ENCODE data around the gene CGRRF1.

CGRRF1 gene

DNA sequence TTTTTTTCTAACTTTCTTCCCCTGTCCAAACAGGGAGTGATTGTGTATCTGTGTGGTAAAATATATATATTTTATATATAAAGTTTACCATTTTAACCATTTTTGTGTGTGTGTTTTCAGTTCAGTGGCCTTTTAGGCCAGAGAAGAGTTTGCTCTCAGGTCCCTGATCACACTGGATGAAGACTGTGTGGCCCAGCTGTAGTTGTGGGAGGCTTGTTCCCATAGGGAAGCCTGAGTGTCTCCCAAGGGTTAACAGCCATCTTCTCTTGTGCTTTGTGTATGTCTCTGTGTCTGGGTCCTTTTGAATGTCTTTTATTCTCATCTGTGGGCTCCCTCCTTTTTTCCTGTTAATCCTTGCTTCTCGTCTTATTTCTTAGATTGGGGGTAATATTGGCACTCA lies 23.4 kb downstream of the CGRRF1 start:
- DNase-seq (ENCODE audit: low read depth), result no peak
- no peak overlapping the region for H3K4me3 ChIP-seq (ENCODE audit: control insufficient read depth, low read depth, low read length)
- TF ChIP-seq, protein P1, sequence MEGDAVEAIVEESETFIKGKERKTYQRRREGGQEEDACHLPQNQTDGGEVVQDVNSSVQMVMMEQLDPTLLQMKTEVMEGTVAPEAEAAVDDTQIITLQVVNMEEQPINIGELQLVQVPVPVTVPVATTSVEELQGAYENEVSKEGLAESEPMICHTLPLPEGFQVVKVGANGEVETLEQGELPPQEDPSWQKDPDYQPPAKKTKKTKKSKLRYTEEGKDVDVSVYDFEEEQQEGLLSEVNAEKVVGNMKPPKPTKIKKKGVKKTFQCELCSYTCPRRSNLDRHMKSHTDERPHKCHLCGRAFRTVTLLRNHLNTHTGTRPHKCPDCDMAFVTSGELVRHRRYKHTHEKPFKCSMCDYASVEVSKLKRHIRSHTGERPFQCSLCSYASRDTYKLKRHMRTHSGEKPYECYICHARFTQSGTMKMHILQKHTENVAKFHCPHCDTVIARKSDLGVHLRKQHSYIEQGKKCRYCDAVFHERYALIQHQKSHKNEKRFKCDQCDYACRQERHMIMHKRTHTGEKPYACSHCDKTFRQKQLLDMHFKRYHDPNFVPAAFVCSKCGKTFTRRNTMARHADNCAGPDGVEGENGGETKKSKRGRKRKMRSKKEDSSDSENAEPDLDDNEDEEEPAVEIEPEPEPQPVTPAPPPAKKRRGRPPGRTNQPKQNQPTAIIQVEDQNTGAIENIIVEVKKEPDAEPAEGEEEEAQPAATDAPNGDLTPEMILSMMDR (conservative IDR thresholded peaks at IDR 0.05; ENCODE audit: control insufficient read depth, insufficient read depth, low read depth, low read length), result no peak

DNA sequence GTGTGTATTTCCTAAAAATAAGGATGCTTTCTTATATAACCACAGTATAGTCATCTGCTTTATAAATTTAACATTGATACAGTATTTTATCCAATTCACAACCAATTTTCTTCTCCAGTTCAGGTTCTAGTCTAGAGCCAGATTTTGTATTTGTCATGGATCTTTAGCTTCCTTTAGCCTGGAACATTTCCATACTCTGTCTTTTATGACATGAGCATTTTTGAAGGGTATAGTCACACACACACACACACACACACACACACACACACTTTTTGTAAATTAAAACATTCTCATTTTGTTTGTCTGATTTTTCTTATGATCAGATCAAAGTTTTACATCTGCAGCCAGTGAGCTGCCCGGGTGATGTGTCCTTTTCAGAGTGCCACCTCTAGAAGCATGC lies 25.4 kb downstream of the CGRRF1 start:
- peak; percentile 31 for DNase-seq (ENCODE audit: low read depth)

DNA sequence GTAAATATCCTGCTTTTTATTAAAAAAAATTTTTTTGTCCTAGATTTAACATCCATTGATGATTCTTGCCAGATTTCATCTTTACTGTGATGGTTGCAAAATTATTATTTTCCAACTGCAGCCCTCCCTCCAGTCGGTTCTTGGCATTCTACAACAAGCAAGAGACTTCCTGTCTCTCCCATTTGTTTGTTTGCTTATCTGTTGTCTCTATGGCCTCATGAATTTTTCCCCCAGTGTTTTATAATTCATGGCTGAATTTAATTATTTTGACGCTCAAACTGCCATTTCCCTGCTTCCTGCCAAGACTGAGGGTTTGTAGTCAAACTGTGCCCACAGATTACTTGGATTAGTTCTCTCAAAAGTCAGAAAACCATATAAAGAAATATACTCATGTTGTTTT lies 25.9 kb downstream of the CGRRF1 start:
- DNase-seq (ENCODE audit: low read depth), result no peak
- no peak overlapping the region for H3K4me3 ChIP-seq (ENCODE audit: control insufficient read depth, low read depth, low read length)
- TF ChIP-seq, protein P1 (conservative IDR thresholded peaks at IDR 0.05; ENCODE audit: control insufficient read depth, insufficient read depth, low read depth, low read length), result no peak

More for the DNA sequence above, 25.4 kb downstream of the CGRRF1 start:
- no peak overlapping the region for H3K4me3 ChIP-seq (ENCODE audit: control insufficient read depth, low read depth, low read length)
- TF ChIP-seq, protein P1 (conservative IDR thresholded peaks at IDR 0.05; ENCODE audit: control insufficient read depth, insufficient read depth, low read depth, low read length), result no peak

DNA sequence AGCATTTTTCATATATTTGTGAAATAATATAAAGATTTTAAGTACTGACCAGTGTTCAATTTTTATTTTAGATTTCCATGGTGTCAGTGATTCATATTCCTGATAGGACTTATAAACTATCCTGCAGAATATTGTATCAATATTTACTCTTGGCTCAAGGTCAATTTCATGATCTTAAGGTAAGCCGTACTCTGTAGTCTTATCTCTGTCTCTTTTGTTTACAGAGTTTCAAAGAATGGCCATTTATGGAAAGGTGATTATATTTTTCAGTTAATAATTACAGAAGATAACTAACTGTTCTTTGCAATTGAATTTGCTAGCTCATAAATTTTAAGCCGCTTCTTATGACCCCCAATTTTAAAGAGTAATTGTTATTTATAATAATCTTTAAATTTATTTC lies 27.9 kb downstream of the CGRRF1 start:
- H3K4me3 ChIP-seq (ENCODE audit: control insufficient read depth, low read depth, low read length), result no peak overlapping the region
- DNase-seq (ENCODE audit: low read depth), result no peak
- TF ChIP-seq, protein P1 (conservative IDR thresholded peaks at IDR 0.05; ENCODE audit: control insufficient read depth, insufficient read depth, low read depth, low read length), result no peak

DNA sequence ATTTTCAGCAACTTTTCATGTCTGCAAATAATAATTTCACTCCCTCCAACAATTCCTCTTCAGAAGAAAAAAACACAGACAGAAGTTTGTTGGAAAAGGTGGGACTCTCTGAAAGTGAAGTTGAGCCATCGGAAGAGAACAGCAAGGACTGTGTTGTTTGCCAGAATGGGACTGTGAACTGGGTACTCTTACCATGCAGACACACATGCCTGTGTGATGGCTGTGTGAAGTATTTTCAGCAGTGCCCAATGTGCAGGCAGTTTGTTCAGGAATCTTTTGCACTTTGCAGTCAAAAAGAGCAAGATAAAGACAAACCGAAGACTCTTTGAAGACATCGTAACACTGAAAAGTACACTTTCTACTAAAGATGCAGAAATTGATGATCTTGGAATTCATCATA lies 28.3 kb downstream of the CGRRF1 start:
- H3K4me3 ChIP-seq (ENCODE audit: control insufficient read depth, low read depth, low read length), result no peak overlapping the region
- TF ChIP-seq, protein P1 (conservative IDR thresholded peaks at IDR 0.05; ENCODE audit: control insufficient read depth, insufficient read depth, low read depth, low read length), result no peak

DNA sequence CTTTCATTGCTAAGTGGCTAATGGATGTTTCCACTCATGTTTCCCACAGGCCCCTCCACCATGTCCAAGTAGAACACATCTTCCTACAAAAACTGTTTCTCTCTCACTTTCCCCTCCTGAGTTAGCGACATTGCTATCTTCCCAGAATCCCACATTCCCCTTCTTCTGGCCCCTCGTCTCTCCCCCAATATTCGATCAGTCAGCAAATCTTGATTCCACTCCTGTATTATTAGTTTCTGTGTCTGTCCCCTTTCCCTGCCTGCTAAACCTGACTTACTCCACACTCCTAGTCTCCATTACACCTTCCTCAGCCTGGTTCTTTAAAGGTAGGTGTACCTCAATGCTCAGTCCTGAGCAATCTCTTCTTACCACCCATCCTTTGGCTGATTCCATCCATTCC lies 37.9 kb downstream of the CGRRF1 start:
- H3K4me3 ChIP-seq (ENCODE audit: control insufficient read depth, low read depth, low read length), result no peak overlapping the region
- TF ChIP-seq, protein P1 (conservative IDR thresholded peaks at IDR 0.05; ENCODE audit: control insufficient read depth, insufficient read depth, low read depth, low read length), result no peak
- no peak for DNase-seq (ENCODE audit: low read depth)

More for the DNA sequence above, 28.3 kb downstream of the CGRRF1 start:
- DNase-seq (ENCODE audit: low read depth), result no peak

DNA sequence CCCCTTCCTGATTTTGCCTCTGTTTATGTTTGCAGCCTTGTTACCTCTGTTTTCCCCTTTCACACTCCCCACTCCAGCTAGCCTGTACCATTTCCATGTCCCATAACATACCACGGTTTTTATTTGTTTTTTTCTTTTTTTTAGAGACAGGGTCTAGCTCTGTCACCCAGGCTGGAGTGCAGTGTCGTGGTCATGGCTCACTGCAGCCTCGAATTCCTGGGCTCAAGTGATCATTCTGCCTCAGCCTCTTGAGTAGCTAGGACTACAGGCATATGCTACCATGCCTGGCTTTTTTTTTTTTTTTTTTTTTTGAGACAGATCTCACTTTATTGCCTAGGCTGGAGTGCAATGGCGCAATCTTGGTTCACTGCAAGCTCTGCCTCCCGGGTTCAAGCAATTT lies 38.8 kb downstream of the CGRRF1 start:
- TF ChIP-seq, protein P1 (conservative IDR thresholded peaks at IDR 0.05; ENCODE audit: control insufficient read depth, insufficient read depth, low read depth, low read length), result no peak
- no peak overlapping the region for H3K4me3 ChIP-seq (ENCODE audit: control insufficient read depth, low read depth, low read length)
- DNase-seq (ENCODE audit: low read depth), result no peak
